SIG-M5 treated with dmso at 0.1 percent for 504 hours (cell line): Measurements from ENCODE around the gene MAGEA9.
"Not testable (repeated sequence)": the region's sequence is repeated elsewhere in the genome, so short reads cannot be mapped to it uniquely, and the experiment has no call there.

Experiments used
- DNase-seq: peaks from one replicate; lab custom pipeline; 2025; ENCODE audit not compliant: unreplicated experiment; lab: John Stamatoyannopoulos, UW

Gene MAGEA9

GRCh38 chrX:149781727-149782126, at the start of gene MAGEA9:
Gene MAGEA9, plus strand, starts transcription at chrX:149781930. Its CDS starts 4,281 bp downstream, at chrX:149786211.
- DNase-seq: not testable (repeated sequence)

- not testable (repeated sequence) for DNase-seq
Observed at GRCh38 chrX:149742269-149742668, 39.5 kb upstream of the MAGEA9 start.

- DNase-seq: not testable (repeated sequence)
Observed at GRCh38 chrX:149746390-149747007, 35.2 kb upstream of the MAGEA9 start.

- no peak for DNase-seq
Observed at GRCh38 chrX:149757206-149758067, 24.3 kb upstream of the MAGEA9 start.

GRCh38 chrX:149758068-149758714, 23.5 kb upstream of the MAGEA9 start:
- DNase-seq: no peak

- not testable (repeated sequence) for DNase-seq
Observed at GRCh38 chrX:149758715-149759078, 23.0 kb upstream of the MAGEA9 start.

GRCh38 chrX:149759824-149760223, 21.9 kb upstream of the MAGEA9 start:
- DNase-seq: no peak

GRCh38 chrX:149760965-149761364, 20.8 kb upstream of the MAGEA9 start:
- DNase-seq: no peak

GRCh38 chrX:149761858-149762674, 19.7 kb upstream of the MAGEA9 start:
- not testable (repeated sequence) for DNase-seq

GRCh38 chrX:149762696-149763614, 18.8 kb upstream of the MAGEA9 start:
- no peak for DNase-seq

GRCh38 chrX:149770344-149770743, 11.4 kb upstream of the MAGEA9 start:
- not testable (repeated sequence) for DNase-seq

- DNase-seq: not testable (repeated sequence)
Observed at GRCh38 chrX:149773026-149773425, 8.7 kb upstream of the MAGEA9 start.

- DNase-seq: not testable (repeated sequence)
Observed at GRCh38 chrX:149773768-149774167, 8.0 kb upstream of the MAGEA9 start, which contains the start of gene HSFX1. Gene HSFX1, plus strand, starts transcription at chrX:149774068. Its CDS starts 614 bp downstream, at chrX:149774682.

GRCh38 chrX:149777999-149778398, 3.7 kb upstream of the MAGEA9 start:
- not testable (repeated sequence) for DNase-seq

- DNase-seq: not testable (repeated sequence)
Observed at GRCh38 chrX:149795531-149795930, 13.8 kb downstream of the MAGEA9 start.

- DNase-seq: no peak
Observed at GRCh38 chrX:149799095-149799714, 17.5 kb downstream of the MAGEA9 start.

GRCh38 chrX:149799938-149800337, 18.2 kb downstream of the MAGEA9 start:
- DNase-seq: no peak

- DNase-seq: no peak
Observed at GRCh38 chrX:149803458-149804062, 21.8 kb downstream of the MAGEA9 start.

- DNase-seq: no peak
Observed at GRCh38 chrX:149804102-149804501, 22.4 kb downstream of the MAGEA9 start.
